SK-N-MC (cell line): ENCODE measurements around the gene SIDT1.

Experiments
- EZH2 ChIP-seq: fragments of 200-600 bp; sonication (generic); IDR thresholded peaks from one replicate; pipeline ENCODE4 v1.6.1; 2017; ENCODE audit warnings: antibody characterized with exemption
- FOXP2 ChIP-seq: optimal IDR thresholded peaks from 2 replicates; pipeline ENCODE3; 2011; ENCODE audit warnings: mild to moderate bottlenecking, moderate library complexity; ENCODE audit not compliant: insufficient read depth; ENCODE audit errors: extremely low read length, control extremely low read depth
- POLR2AphosphoS5 ChIP-seq: IDR thresholded peaks from 2 replicates; pipeline ENCODE4 v1.6.1; 2012; ENCODE audit warnings: mild to moderate bottlenecking, low read depth, low read length, borderline replicate concordance

- TF ChIP-seq POLR2AphosphoS5 (no peak), EZH2 (no peak), FOXP2 (no peak)
Observed at GRCh38 chr3:113628316-113628715, 96.0 kb downstream of the SIDT1 start.
